ENCODE data around the gene YJEFN3.

The YJEFN3 gene

DNA sequence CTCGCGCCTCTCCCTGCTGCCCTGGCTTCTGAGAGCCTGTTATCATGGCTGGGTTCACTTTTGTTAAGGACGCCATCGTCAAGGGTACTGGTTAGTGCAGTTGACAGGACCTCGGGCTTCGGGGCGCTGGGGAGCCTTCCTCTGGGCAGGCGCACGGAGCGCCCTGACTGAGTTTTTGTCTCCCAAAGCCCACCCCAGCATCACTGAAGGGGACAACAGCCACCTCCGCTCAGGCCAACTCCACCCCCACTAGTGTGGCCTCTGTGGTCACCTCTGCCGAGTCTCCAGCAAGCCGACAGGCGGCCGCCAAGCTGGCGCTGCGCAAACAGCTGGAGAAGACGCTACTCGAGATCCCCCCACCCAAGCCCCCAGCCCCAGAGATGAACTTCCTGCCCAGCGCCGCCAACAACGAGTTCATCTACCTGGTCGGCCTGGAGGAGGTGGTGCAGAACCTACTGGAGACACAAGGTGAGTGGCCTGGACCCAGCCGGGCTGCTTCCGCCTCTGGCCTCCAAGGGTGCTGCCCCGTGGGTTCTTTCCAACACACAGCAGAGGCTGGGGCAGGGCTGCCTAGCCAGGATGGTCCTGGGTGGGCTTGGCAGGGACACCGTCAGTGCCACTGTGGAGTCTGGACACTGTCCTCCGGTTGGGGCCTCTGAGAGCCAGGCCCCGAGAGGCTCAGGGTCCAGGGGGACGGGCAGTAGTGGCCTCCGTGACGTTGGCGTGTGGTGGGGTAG lies 30.3 kb upstream of the YJEFN3 start:
- DNase-seq, result no peak

GRCh38 chr19:19499272-19499995 lies 29.3 kb upstream of the YJEFN3 start:
- DNase-seq, result no peak

GRCh38 chr19:19500975-19501644 lies 27.6 kb upstream of the YJEFN3 start:
- DNase-seq, result no peak

GRCh38 chr19:19501798-19502197 lies 26.9 kb upstream of the YJEFN3 start:
- no peak for DNase-seq

DNA sequence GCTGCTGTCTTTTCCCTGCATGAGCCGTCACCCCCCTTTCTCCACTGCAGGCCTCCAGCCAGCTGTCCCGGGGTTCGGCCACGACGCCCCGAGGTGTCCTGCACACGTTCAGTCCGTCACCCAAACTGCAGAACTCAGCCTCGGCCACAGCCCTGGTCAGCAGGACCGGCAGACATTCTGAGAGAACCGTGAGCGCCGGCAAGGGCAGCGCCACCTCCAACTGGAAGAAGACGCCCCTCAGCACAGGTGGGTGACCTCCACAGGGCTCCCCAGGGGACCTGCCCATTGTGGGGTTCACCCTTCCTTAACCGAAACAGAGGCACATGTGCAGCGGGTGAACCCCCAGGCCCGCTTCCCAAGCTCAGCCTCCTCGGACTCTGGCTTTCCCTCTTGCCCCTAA lies 26.4 kb upstream of the YJEFN3 start:
- no peak for DNase-seq

DNA sequence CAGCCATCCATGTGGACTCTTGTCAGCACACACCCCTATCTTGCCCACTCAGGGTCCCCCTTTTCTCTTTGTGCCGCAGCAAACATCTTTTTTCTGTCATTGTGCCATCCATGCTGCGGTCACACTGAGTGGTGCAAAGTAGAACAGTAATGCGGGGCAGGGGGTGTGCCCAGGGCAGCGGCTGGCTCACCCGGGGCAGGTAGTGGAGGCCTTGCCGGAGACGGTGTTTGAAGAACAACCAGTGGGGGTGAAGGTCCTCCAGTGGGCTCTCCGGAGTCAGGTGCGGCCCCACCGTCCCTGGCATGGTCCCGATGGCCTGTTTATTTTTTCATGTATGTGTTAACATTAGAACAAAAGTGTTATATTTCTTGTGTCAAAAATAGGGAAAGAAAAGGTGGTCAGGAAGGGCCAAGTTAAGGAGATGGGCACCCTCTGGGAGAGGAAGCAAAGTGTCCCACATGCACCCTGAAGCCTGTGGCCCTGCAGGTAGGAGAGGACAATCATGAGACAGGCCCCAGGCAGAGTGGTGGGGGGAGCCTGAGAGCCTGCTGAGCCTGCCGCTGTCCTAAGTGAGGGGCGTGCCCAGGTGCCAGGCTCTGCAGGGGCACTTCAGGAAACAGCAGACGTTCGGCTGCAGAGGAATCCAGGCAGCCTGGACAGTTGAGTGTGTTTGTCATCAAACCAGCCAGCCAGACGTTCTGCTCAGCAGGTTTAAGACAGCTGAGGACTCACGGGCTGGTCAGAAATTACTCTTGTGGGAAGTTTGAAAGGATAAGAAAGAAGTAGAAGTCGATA lies 25.7 kb upstream of the YJEFN3 start:
- peak; percentile 61 for DNase-seq

- no peak for DNase-seq
These were observed 23.7 kb upstream of the YJEFN3 start for GRCh38 chr19:19504754-19505668.

GRCh38 chr19:19505669-19506326 lies 22.9 kb upstream of the YJEFN3 start:
- no peak for DNase-seq

- DNase-seq, result no peak
These were observed 22.1 kb upstream of the YJEFN3 start for GRCh38 chr19:19506592-19506991.

GRCh38 chr19:19507354-19507753 lies 21.4 kb upstream of the YJEFN3 start:
- no peak for DNase-seq

GRCh38 chr19:19508217-19508616 lies 20.5 kb upstream of the YJEFN3 start:
- DNase-seq, result no peak

DNA sequence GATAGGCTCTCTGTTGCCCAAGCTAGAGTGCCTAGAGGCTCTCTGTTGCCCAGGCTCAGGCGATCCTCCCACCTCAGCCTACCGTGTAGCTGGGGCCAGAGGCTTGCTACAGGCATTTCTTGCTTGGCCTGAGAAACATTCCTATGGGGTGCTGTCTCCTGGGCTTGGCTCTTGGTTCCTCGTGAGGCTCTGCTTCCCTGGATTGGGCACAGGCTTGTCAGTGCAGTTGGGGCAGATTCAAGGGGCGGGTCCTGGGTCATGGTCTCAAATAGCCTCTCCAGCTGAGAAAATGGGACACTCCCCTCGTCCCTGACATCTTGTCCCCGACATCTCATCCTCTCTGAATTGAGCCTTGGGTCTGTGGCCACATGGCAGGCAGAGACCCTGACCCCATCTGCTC lies 18.3 kb upstream of the YJEFN3 start:
- no peak for DNase-seq

GRCh38 chr19:19513682-19514081 lies 15.0 kb upstream of the YJEFN3 start:
- no peak for DNase-seq

GRCh38 chr19:19514215-19514657 lies 14.5 kb upstream of the YJEFN3 start:
- no peak for DNase-seq

DNA sequence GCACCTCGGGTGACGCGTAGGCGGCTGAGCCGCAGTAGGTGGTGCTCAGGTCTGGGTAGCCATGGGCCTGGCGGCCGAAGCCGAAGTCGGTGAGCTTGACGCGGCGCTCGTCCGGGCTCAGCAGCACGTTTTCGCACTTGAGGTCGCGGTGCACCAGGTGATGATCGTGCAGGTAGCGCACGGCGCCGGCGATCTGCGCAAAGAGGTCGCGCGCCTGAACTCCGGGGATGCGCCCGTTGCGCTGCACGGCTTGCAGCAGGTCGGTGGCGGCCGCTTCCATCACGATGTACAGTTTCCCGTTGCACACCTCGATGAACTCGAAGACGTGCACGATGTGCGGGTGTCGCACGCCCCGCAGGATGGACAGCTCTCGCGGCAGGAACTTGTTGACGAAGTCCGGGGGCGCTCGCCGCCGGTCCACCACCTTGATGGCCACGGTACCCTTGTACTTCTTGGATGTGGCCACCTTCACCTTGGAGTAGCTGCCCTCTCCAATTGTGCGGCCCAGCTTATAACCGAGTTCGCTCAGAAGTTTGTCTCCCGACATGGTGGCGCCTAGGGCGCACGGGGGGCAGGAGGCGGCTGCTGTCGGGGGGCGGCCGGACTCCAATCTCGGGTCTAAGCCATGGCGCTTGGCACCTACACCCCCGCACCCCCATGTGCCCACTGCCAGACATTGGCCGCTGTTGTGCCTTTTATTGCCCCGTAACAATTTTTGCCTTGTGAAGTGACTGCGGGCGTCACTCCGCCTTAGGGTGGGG lies 13.7 kb upstream of the YJEFN3 start, which contains the start of gene TSSK6:
TSSK6 (minus strand) TSS at position 668 of the 761 bp plus-strand sequence; CDS start at position 547, 121 bp downstream.
- DNase-seq, result no peak

GRCh38 chr19:19515642-19516519 lies 12.8 kb upstream of the YJEFN3 start, which contains the start of gene NDUFA13:
NDUFA13 (plus strand) TSS chr19:19516225; CDS start chr19:19516239, 14 bp downstream.
- peak; percentile 86 for DNase-seq

GRCh38 chr19:19517235-19517619 lies 11.5 kb upstream of the YJEFN3 start:
- DNase-seq, result no peak

- DNase-seq, result no peak
These were observed 7.7 kb upstream of the YJEFN3 start for GRCh38 chr19:19520989-19521388.

GRCh38 chr19:19523177-19523576 lies 5.5 kb upstream of the YJEFN3 start:
- DNase-seq, result no peak
